Naive thymus-derived CD4-positive, alpha-beta T cell (primary cell): ENCODE results near the gene SLC40A1. TPM values are rescaled to one million over a fixed set of nuclear protein-coding genes. Genes with fewer than 3 reads are reported as not detected.
A peak's percentile ranks its signal among the peaks of the same experiment; 100 is the strongest.

Experiments
- ATAC-seq: fragments of 150-1000 bp; cut with Tn5 transposase; 2 replicates; pipeline ENCODE4 v1.10.0; 2021; ENCODE audit warnings: mild to moderate bottlenecking, moderate library complexity
- CTCF ChIA-PET: fragments of 350-600 bp; sonication (Branson Sonifier 250); formaldehyde crosslinking; loops from one replicate; lab custom pipeline; 2021; ENCODE audit warnings: antibody characterized with exemption; lab: Charles Lee
- POLR2A ChIA-PET: fragments of 350-600 bp; sonication (Branson Sonifier 250); formaldehyde crosslinking; loops from one replicate; lab custom pipeline; 2021; ENCODE audit warnings: antibody characterized with exemption, inconsistent platforms; lab: Charles Lee
- DNase-seq, 9 donors: peaks; one replicate each; pipeline versions ENCODE4 v3.0.0 to v3.0.0-alpha.2; 2020 to 2022; ENCODE audit warnings: mixed read lengths in 1 of 9
- H3K27ac ChIP-seq: one replicate; pipeline ENCODE4 v1.7.0; 2013; ENCODE audit warnings: mild to moderate bottlenecking, low read depth, low read length, moderate library complexity
- H3K27me3 ChIP-seq, 2 donors: one replicate each; pipeline ENCODE4 v1.7.0; 2013; ENCODE audit warnings: low read length in 2 of 2, mild to moderate bottlenecking in 2 of 2, moderate library complexity in 2 of 2; ENCODE audit not compliant: control insufficient read depth in 2 of 2, insufficient read depth in 2 of 2
- H3K36me3 ChIP-seq, 3 experiments: 1 replicate in 2 of 3; 2 replicates in 1 of 3; pipeline ENCODE4 v1.7.0; 2013; ENCODE audit warnings: low read length in 3 of 3, mild to moderate bottlenecking in 3 of 3, moderate library complexity in 1 of 3; ENCODE audit not compliant: insufficient read depth in 3 of 3, control insufficient read depth in 2 of 3
- H3K4me1 ChIP-seq, 2 donors: one replicate each; pipeline ENCODE4 v1.7.0; 2013; ENCODE audit warnings: low read length in 2 of 2, mild to moderate bottlenecking in 2 of 2, moderate library complexity in 1 of 2; ENCODE audit not compliant: control insufficient read depth in 2 of 2, insufficient read depth in 2 of 2
- H3K4me3 ChIP-seq: 2 replicates; pipeline ENCODE4 v1.7.0; 2013; ENCODE audit warnings: mild to moderate bottlenecking, low read length
- H3K9me3 ChIP-seq, 3 experiments: 1 replicate in 2 of 3; 2 replicates in 1 of 3; pipeline ENCODE4 v1.7.0; 2013; ENCODE audit warnings: low read length in 3 of 3; ENCODE audit not compliant: control insufficient read depth in 2 of 3
- H3K27ac Mint-ChIP-seq, 9 donors: one replicate each; pipeline ENCODE4 v1.8.0; 2020 to 2022; ENCODE audit warnings: mixed read lengths in 9 of 9, mild to moderate bottlenecking in 8 of 9, moderate library complexity in 5 of 9, inconsistent platforms in 2 of 9
- H3K27me3 Mint-ChIP-seq, 5 donors: one replicate each; pipeline ENCODE4 v1.8.0; 2021 to 2022; ENCODE audit warnings: mixed read lengths in 5 of 5, mild to moderate bottlenecking in 1 of 5
- H3K36me3 Mint-ChIP-seq, 5 donors: one replicate each; pipeline ENCODE4 v1.8.0; 2020 to 2022; ENCODE audit warnings: mixed read lengths in 5 of 5, mild to moderate bottlenecking in 3 of 5, inconsistent platforms in 1 of 5
- H3K4me1 Mint-ChIP-seq, 7 donors: one replicate each; pipeline ENCODE4 v1.8.0; 2020 to 2022; ENCODE audit warnings: mixed read lengths in 7 of 7, mild to moderate bottlenecking in 3 of 7, inconsistent platforms in 1 of 7
- H3K4me3 Mint-ChIP-seq, 10 donors: one replicate each; pipeline ENCODE4 v1.8.0; 2020 to 2022; ENCODE audit warnings: mild to moderate bottlenecking in 10 of 10, mixed read lengths in 10 of 10, moderate library complexity in 6 of 10, inconsistent platforms in 2 of 10
- H3K9me3 Mint-ChIP-seq, 11 donors: one replicate each; pipeline ENCODE4 v1.8.0; 2020 to 2022; ENCODE audit warnings: mixed read lengths in 11 of 11, mild to moderate bottlenecking in 4 of 11, inconsistent platforms in 1 of 11, moderate library complexity in 1 of 11
- intact Hi-C, 2 donors: fragments of 100-400 bp; cut with micrococcal nuclease; formaldehyde crosslinking; loops; one replicate each; pipeline ENCODE4 v1.15.1; 2023
- polyA plus RNA-seq, 2 donors: library from polyadenylated mRNA; unstranded; fragments of 300-500 nt; fragmentation: Illumina TruSeq; gene quantifications; one replicate each; pipeline ENCODE4 v1.2.3, GENCODE V29; 2021
- total RNA-seq, 6 experiments: library from RNA in 5 of 6; stranded (reverse) in 5 of 6; gene quantifications; 1 replicate in 5 of 6; 2 replicates in 1 of 6; pipeline ENCODE4 v1.2.3 and lab custom pipeline; 2021 to 2026

Gene SLC40A1, protein sequence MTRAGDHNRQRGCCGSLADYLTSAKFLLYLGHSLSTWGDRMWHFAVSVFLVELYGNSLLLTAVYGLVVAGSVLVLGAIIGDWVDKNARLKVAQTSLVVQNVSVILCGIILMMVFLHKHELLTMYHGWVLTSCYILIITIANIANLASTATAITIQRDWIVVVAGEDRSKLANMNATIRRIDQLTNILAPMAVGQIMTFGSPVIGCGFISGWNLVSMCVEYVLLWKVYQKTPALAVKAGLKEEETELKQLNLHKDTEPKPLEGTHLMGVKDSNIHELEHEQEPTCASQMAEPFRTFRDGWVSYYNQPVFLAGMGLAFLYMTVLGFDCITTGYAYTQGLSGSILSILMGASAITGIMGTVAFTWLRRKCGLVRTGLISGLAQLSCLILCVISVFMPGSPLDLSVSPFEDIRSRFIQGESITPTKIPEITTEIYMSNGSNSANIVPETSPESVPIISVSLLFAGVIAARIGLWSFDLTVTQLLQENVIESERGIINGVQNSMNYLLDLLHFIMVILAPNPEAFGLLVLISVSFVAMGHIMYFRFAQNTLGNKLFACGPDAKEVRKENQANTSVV
- total RNA-seq (10 to 100 TPM in 4 of 5 experiments, 1 to 10 TPM in 1; 4.2 to 38.0 (median 24.4) TPM), polyA plus RNA-seq (100 to 1,000 TPM; 101 to 117 TPM), total RNA-seq (lab: John Stamatoyannopoulos, UW) (38.2 reads per million, percentile 65 among the genes with 10 or more reads in this experiment)

DNA sequence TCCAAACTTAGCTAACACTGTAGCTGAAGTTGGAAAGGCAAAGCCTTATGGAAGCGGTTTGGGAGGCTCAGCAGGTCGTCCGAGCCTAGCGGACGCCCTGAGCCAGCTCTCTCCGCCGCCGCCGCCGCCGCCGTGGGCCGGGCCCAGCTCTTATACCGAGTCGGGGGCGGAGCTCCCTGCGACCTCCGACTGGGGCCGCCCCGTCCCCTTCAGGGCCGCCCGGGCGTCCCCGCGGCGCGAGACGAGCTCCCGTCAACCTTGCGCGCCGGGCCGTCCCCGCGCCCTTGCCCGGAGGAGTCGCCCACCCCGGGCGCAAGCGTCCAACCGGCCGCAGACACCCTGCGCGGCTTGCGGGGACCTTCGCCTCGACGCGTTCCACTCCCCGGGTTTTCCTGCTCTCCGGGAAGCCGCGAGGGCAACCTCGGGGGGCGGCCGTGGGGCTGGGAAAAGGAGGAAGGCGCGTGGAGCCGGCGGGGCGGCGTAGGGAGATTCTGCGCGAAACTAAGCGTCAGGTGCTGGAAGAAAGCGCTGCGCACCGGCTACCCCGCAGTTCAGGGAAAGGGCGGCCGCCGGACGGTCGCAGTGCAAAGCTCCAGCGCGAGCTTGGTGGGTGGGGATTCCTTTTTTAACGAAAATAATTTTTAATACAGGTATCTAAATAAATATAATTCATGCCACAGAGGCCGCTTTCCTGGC, at the start of gene SLC40A1:
SLC40A1 (minus strand) TSS at position 129 of the 696 bp plus-strand sequence. CDS start 326 bp downstream, outside the sequence.
- Histone ChIP-seq H3K27me3 (peaks cover 0 to 5% of the 10 kb centered on the region in 2 donors), H3K9me3 (no peaks in the 10 kb centered on the region), H3K36me3 (no peaks in the 10 kb centered on the region), H3K4me3 (peak within 1 kb of the TSS; percentile 79), H3K27ac (peak within 1 kb of the TSS; percentile 80), H3K4me1 (peaks cover 0 to 12% of the 10 kb centered on the region in 2 donors)
- CTCF ChIA-PET, result interaction anchor here (1.2 to 1.3 kb wide), 2 partner anchors 79 to 82 kb away, joined by 3 read pairs; no protein-coding TSS in a partner anchor
- Mint-ChIP-seq H3K27me3 (peaks cover 0 to 47% (median 0%) of the 10 kb centered on the region in 5 donors), H3K36me3 (peaks cover 0 to 7% (median 0%) of the 10 kb centered on the region in 5 donors), H3K4me3 (peak within 1 kb of the TSS; percentile 83 to 100 (median 93)), H3K27ac (peak within 1 kb of the TSS; percentile 30 to 98 (median 87)), H3K4me1 (peaks cover 24 to 63% (median 56%) of the 10 kb centered on the region in 7 donors), H3K9me3 (no peaks in the 10 kb centered on the region)
- peak; percentile 96 for ATAC-seq
- intact Hi-C loops, result loop anchor here (1.0 to 10.0 kb wide), 15 partner anchors 10 to 1304 kb away; partner anchors contain the start of genes OSGEPL1 (in 2 of the 2), WDR75 (in 2 of the 2), ASNSD1 (in 1 of the 2) and GLS (in 1 of the 2)
- peak; percentile 54 to 75 (median 66) for DNase-seq
- POLR2A ChIA-PET, result interaction anchor here (0.7 to 3.4 kb wide), 29 partner anchors 8 to 1570 kb away, joined by 3 to 40 read pairs (median 5); partner anchors contain the start of genes ANKAR, ASNSD1, ORMDL1 and OSGEPL1

DNA sequence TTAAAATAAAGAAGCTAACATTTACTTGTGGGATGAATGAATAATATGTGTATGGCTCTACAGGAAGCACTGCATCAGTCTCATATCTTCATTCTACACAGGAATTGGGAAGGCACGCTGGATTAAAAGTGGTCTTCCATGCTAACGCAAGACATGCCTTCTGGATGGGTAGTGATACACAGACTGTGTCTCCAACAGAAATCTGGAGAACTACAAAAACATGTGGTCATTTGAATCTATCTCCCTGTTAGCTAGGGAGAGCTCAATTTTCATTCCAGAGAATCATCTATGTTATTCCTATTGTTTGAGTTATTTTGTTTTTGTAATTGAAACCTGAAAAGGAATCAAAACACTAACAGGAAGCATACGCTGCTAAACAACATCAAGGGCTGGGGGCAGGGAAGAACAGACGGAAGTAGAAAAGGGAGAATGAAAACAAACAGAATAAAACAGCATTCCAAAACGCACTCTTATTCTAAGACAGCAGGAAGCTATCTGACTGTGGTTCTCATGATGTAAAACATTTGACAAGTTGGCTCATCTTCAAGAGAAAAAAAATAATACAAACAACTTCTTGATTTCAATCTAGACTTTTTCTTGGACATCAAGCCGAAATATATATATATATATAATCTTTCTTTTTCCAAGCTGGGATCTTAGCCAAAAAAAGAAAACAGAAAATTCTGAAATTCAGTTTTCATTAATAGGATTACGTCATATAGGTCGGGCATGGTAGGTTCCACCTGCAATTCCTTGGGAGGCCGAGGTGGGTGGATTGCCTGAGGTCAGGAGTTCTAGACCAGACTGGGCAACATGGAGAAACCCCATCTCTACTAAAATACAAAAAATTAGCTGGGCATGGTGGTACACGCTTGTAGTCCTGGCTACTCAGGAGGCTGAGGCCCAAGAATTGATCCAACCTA, 49.2 kb upstream of the SLC40A1 start:
- Histone ChIP-seq H3K27ac (no peak overlapping the region), H3K36me3 (no peaks in the 10 kb centered on the region), H3K9me3 (no peaks in the 10 kb centered on the region), H3K27me3 (no peaks in the 10 kb centered on the region), H3K4me3 (no peak overlapping the region), H3K4me1 (peaks cover 0 to 9% of the 10 kb centered on the region in 2 donors)
- intact Hi-C loops, result no loop called here
- peaks cover 1 to 35% (median 23%) of the 10 kb centered on the region in 7 donors for H3K4me1 Mint-ChIP-seq
- no peaks in the 10 kb centered on the region for H3K36me3 Mint-ChIP-seq
- no peak overlapping the region for H3K27ac Mint-ChIP-seq
- no peaks in the 10 kb centered on the region for H3K9me3 Mint-ChIP-seq
- no peaks in the 10 kb centered on the region for H3K27me3 Mint-ChIP-seq
- H3K4me3 Mint-ChIP-seq, result no peak overlapping the region
- POLR2A ChIA-PET, result interaction anchor here (1.4 kb wide), 1 partner anchor 29 kb away, joined by 3 read pairs; no protein-coding TSS in a partner anchor
- ATAC-seq (no peak), DNase-seq (no peak)
- CTCF ChIA-PET, result interaction anchor here (0.5 to 1.5 kb wide), 3 partner anchors 29 to 218 kb away, joined by 3 to 5 read pairs (median 3); no protein-coding TSS in a partner anchor

DNA sequence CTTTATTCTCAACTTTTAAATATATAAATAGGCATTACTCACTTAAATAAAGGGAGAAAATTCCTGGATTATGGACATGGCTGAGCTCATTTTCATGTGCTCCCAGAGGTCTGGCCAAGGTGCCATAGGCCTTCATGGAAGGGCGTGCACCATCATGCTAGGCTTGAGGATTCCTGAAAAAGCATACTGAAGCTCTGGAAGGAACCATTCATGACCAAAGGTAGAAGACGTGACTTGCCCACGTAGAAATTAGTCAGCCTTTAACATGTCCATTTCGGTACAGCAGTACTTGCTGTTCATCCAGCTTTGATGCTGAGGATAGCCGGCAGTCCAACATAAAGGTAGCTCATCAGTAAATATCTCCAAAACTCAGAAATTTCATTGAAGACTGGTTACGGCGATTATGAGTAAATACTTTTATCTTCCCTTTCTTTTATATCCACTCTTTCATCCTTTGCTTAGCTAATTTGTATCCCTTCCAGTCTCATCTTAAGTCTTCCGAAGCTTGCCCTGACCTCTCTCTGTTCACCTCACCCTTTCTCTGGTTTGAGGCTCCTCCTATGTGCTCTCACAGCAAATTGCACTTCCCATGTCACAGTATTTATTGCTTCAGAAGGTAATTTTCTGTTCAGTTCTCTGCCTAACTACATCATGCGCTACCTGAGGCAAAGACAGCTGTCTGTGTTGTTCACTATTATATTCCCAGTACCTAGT, 48.4 kb upstream of the SLC40A1 start:
- DNase-seq (no peak), ATAC-seq (no peak)
- peaks cover 0 to 9% of the 10 kb centered on the region in 2 donors for H3K4me1 ChIP-seq
- Mint-ChIP-seq H3K27me3 (no peaks in the 10 kb centered on the region), H3K4me3 (no peak overlapping the region), H3K27ac (no peak overlapping the region), H3K4me1 (peaks cover 6 to 41% (median 28%) of the 10 kb centered on the region in 7 donors), H3K9me3 (no peaks in the 10 kb centered on the region), H3K36me3 (no peaks in the 10 kb centered on the region)
- ChIA-PET CTCF (interaction anchor here (1.1 to 1.5 kb wide), 2 partner anchors 30 to 217 kb away, joined by 3 to 5 read pairs; no protein-coding TSS in a partner anchor), POLR2A (interaction anchor here (0.6 to 1.4 kb wide), 2 partner anchors 30 to 163 kb away, joined by 3 read pairs; no protein-coding TSS in a partner anchor)
- H3K27ac ChIP-seq, result no peak overlapping the region
- H3K27me3 ChIP-seq, result no peaks in the 10 kb centered on the region
- H3K36me3 ChIP-seq, result no peaks in the 10 kb centered on the region
- no peaks in the 10 kb centered on the region for H3K9me3 ChIP-seq
- intact Hi-C loops, result no loop called here
- H3K4me3 ChIP-seq, result no peak overlapping the region

DNA sequence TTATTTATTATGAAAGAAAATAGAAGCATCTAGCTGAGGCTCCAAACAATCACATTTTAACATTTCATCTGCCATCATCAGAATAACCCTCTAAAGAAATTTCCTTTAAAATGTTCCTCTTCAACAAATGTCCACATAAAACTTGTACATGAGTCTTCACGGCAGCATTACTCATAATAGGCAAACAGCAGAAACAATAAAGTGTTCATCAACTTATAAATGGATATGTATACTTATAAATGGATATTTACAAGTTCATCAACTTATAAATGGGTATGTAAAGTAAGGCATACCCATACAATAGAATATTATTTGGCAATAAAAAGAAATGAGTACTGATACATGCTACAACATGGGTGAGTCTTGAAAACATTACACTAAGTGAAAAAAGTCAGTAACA, 47.2 kb upstream of the SLC40A1 start:
- ATAC-seq (no peak), DNase-seq (no peak)
- no peaks in the 10 kb centered on the region for H3K27me3 Mint-ChIP-seq
- H3K4me3 Mint-ChIP-seq, result no peak overlapping the region
- Histone ChIP-seq H3K9me3 (no peaks in the 10 kb centered on the region), H3K4me3 (no peak overlapping the region), H3K4me1 (peaks cover 0 to 9% of the 10 kb centered on the region in 2 donors), H3K36me3 (no peaks in the 10 kb centered on the region), H3K27ac (no peak overlapping the region), H3K27me3 (no peaks in the 10 kb centered on the region)
- no peaks in the 10 kb centered on the region for H3K36me3 Mint-ChIP-seq
- POLR2A ChIA-PET, result no interaction called here
- H3K27ac Mint-ChIP-seq, result no peak overlapping the region
- H3K4me1 Mint-ChIP-seq, result peaks cover 6 to 34% (median 27%) of the 10 kb centered on the region in 7 donors
- H3K9me3 Mint-ChIP-seq, result no peaks in the 10 kb centered on the region
- CTCF ChIA-PET, result no interaction called here
- intact Hi-C loops, result no loop called here

DNA sequence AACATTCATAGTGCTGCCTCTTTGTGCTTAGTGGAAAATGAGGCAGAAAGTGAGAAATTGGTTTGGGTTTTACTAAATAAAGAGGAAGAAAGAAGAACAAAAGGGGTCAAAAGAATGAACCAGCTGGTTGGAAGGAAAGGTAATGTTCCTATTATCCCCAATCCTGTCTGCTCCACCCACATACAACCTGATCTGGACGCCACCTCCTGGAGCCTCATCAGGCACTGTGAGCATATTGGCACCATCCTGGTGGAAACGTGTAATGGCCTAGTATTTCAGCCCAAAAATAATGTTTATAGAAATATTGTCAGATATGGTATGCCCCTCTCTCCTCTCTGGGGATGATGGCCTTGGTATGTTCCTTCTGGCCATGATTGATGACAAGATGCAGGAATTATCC, 45.0 kb upstream of the SLC40A1 start:
- H3K4me3 ChIP-seq, result no peak overlapping the region
- H3K27me3 ChIP-seq, result no peaks in the 10 kb centered on the region
- no peak overlapping the region for H3K27ac ChIP-seq
- Mint-ChIP-seq H3K27ac (peak overlapping the region in 3 of 9 donors; percentile 17 to 78 (median 38)), H3K4me1 (peaks cover 6 to 32% (median 27%) of the 10 kb centered on the region in 7 donors), H3K4me3 (peak overlapping the region in 2 of 10 donors; percentile 19 to 42), H3K27me3 (no peaks in the 10 kb centered on the region), H3K36me3 (no peaks in the 10 kb centered on the region), H3K9me3 (no peaks in the 10 kb centered on the region)
- CTCF ChIA-PET, result interaction anchor here (0.5 kb wide), 1 partner anchor 84 kb away, joined by 4 read pairs; no protein-coding TSS in a partner anchor
- no peaks in the 10 kb centered on the region for H3K36me3 ChIP-seq
- DNase-seq, result no peak
- H3K9me3 ChIP-seq, result no peaks in the 10 kb centered on the region
- intact Hi-C loops, result no loop called here
- H3K4me1 ChIP-seq, result peaks cover 0 to 9% of the 10 kb centered on the region in 2 donors
- no peak for ATAC-seq
- POLR2A ChIA-PET, result no interaction called here
